GM19372 (cell line): ENCODE data around the gene TENM3.

Source experiments
- ATAC-seq: cut with Tn5 transposase; IDR thresholded peaks from one replicate; pipeline ENCODE4 v1.9.1; 2021; ENCODE audit warnings: mild to moderate bottlenecking, low read depth, moderate library complexity; ENCODE audit not compliant: unreplicated experiment

The TENM3 gene

DNA sequence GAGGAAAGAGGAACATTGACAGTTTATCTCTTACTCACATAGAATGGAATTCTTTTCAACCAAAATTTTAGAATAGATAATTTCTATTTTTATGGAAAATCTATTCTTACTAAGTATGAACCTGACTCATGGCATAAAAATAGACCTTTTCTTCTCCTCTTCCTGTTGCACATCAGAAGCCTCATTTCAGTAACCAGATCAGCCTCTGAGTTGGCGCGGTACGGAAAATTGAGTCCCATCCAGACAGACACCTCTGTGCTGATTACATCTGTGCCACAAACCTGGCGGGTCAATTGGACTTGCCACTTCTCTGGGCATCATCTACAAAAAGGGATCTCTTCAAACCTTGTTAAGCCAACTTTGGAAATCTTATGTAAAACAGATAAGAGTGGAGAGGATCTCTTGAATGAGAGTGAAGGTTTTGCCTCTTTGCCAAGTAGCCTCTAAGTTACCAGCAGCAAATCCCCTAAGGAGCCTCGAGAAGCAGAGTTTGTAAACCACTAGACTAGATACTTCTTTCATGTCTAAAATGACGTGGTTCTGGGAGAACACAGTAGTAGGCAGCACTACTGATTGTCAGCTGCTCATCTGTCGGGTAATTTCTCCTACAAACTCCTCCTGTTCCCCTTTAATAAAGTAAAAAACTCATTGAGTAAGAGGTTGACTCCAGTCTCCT lies 37.4 kb downstream of the TENM3 start:
- no peak for ATAC-seq

DNA sequence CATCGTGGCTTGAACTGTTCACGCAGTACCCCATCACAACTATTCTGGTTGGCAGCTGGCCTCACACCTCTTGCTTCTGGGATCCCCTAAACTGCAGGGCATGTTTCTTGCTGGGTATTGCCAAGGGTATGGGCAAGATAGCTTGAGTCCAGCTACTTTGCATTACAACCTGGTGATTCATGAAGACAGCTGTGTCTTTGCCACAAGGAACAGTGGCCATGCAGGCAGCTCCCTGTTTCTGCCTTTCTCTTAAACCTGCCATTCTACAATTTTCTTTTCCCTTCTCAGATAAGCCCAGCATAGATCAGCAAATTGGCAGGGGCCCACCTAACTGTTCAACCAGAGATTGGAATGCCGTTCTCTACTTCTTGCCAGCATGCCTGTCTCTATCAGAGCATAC lies 42.8 kb downstream of the TENM3 start:
- ATAC-seq: no peak

DNA sequence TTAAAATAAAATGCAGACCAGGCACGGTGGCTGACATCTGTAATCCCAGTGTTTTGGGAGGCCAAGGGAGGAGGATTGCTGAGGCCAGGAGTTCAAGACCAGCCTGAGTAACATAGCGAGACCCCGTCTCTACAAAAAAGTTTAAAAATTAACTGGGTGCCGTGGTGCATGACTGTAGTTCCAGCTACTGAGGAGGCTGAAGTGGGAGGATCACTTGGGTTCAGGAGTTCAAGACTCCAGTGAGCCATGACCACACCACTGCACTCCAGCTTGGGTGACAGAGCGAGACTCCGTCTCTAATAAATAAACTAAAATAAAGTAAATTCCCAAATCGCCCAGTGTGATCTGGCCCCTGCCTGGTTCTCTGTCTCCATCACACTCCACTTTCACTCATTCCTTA lies 43.7 kb downstream of the TENM3 start:
- no peak for ATAC-seq

DNA sequence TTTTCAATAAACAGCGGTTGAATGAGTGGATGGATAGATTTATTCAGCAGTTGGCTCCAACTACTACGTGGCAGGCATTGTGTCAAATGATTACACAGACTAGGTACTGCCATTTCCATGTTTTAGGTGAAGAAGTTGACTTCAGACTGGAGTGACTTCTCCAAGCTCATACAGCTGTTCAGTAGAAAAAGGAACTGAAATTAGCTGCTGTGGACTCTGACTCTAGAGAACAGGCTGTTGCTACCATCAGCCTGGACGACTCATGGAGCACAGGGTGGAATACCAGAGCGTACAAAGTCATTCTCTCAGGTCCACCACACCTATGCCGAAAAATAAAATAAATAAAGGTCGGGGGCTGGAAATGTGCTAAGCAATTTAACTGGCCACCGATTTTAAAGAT lies 45.3 kb downstream of the TENM3 start:
- ATAC-seq: no peak

DNA sequence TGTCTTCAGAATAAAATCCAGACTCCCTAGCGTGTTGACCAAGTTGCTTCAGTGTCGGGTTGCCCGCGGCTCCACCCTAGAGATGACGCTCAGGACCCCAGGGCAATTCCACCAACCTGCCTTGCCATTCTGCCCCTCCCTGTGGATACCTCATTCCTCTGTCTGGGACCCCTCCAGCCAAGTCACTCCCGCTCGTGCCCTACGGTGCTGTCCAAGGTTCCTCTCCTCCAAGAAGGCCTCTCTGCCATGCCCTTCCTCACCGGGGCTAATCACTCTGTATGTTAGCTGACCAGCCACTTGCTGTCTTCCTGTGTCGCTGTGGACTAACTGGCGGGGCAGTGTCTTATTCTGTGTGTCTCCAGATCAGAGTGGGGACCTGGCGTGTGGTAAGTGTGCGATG lies 46.6 kb downstream of the TENM3 start:
- ATAC-seq: no peak

DNA sequence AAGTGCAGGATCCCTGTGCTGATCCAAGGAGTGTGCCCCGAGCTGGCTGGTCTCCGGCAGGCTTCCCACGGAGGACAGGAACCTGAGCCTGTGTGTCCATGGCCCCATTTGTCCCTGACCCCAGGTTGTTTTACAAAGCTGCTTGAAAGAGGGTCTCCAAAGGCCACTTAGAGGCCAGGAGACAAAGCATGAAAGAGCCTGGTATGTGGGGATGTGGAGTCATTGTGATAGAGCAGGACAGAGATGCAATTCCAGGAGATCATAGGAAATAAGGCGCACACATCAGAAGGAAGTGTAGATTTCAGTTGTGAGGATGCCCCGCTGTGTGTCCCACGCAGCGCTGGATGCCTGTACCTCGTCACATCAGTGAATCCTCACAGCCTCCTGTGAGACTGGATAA lies 48.0 kb downstream of the TENM3 start:
- ATAC-seq: no peak

DNA sequence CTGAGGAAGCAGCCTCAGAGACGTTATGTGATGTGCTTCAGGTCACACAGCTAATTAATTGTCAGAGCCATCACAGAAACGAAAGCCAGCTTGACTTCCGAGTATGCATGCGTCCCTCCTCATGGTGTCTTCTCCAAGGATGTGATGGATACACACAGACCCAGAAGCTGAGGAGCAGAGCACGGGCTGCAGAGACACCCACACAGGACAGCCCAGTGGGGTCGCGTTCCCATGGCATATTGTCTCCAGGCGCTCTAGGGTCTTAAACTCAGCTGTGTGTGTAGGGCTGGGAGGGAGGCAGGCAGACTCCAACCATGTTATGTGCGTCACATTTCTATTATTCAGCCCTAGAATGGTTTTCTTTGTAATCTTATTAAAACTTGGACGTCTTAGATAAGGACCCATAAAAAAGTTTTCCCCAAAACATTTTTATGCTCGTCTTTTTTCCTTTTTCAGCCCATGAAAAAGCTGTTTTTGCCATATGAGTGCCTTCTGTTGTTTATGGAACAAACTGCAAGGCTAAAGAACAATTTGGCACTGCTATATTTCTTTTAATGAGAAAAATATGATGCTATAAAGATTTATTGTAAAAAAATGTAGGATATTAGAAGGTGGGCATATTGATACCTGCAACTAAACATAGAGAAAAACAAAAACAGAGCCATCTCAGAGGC lies 48.5 kb downstream of the TENM3 start:
- ATAC-seq: no peak

DNA sequence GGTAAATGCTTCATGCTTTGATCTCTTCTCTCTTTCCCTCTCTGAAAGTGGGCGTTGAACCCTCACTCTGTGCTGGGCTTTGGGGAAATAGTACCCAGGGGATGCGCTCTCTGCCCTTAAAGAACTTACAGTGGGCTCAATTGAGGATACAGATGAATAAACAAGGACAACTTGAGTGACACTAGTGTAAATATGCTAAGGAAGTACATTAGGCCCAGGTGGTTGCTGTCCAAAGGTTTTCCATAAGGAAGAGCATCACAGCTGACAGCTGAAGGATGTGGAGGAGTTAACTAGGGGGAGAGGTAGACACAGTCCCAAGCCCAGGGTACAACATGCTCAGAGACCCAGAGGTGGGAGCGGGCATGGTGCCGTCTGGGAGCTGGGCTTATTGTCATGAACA lies 49.4 kb downstream of the TENM3 start:
- no peak for ATAC-seq

DNA sequence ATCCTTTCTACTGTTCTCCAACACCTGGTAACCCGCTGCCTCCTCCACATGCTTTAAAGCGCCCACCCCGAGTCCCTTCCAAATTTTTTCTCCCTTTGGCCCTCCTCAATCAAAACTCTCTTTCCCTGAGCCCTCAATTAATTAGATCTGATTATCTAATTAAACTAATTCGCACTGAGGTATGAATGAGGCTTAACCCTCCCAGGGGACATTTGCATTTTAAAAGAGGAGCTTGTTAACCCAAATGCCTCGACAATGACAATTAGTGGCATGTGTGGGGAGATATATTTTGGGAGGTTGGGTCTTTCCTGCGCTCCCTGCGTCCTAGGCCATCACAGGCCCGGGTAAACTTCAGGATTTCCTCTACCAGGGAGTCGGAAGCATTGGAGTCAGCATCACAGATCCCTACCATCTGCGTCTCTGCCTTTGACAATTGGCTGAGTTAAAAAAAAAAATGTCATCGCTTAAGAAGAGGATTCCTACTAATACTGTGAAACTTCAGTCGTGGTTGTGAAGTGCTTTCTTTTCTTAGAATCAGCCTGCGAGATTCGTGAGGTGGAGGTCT lies 50.6 kb downstream of the TENM3 start:
- ATAC-seq: no peak

DNA sequence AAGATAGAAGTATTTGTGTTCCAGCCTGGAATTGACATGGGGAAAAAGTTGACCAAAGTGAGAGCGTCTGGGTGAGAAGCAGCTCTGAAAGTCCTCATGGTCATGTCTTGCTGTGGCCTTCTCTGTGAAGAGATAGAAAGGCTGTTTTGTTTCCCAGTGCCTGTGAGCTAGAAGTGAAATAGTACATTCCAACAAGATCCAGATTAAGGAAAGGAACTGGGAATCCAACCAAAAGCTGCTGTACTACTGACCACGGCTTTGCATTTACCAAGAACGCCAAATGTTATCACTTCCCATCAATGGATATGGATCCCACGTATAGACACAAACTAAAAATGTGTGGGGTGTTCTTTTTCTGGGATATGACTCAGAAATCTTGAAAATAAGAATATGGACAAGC lies 51.2 kb downstream of the TENM3 start:
- no peak for ATAC-seq

DNA sequence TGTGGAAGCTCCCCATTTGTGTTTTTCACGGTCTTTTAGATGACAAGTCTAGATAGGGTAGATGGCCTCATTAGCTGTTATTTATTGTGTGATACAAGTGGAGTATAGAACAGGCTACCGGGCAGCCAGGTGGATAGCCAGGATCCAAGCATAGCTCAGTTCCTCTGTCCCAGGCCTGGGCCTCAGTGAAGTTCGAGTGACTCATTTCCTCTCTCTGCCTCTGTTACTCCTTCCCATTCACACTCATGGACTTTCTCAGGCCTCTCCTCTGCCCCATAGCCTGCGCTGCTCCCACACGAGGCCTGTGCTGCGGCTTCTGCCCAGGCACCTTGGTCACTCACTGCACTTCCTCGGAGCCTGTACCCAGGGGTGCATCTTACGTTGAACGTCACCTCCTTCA lies 54.5 kb downstream of the TENM3 start:
- no peak for ATAC-seq

DNA sequence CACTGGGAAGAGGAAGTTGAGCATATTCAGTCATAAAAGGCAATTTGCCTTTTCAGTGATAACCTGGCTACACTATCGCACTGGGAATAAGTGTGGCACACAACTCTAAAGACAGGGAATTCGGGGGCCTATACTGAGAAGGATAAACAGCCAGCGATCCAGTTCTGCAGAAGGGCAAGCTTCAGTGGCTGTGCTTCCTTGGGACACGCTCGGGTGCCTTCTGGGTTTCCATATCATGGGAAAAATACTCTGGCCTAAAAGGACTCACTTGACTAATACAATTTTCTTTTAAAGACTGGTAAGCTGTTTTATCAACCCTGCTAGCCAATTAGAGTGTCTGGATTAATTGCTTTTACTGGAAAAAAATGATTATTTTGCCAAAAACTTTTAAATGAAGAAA lies 58.5 kb downstream of the TENM3 start:
- no peak for ATAC-seq

DNA sequence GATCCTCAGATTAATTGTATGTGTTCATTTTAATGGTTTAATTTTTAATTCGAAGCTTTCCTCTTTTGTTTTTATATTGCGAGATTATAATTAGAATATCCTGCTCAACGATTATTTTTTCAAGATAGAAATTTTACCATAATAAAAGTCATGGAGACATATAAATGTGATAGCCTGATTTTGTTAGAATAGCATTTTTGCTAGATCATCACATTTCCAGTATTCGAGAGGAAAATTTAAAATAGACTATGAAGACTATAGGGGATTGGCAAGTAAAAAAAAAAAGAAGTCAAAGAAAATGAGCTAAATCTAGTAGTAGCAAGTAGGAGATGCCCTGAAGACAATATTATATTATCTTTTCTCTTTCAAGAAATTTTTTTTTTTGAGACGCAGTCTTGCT lies 60.6 kb downstream of the TENM3 start:
- ATAC-seq: no peak

DNA sequence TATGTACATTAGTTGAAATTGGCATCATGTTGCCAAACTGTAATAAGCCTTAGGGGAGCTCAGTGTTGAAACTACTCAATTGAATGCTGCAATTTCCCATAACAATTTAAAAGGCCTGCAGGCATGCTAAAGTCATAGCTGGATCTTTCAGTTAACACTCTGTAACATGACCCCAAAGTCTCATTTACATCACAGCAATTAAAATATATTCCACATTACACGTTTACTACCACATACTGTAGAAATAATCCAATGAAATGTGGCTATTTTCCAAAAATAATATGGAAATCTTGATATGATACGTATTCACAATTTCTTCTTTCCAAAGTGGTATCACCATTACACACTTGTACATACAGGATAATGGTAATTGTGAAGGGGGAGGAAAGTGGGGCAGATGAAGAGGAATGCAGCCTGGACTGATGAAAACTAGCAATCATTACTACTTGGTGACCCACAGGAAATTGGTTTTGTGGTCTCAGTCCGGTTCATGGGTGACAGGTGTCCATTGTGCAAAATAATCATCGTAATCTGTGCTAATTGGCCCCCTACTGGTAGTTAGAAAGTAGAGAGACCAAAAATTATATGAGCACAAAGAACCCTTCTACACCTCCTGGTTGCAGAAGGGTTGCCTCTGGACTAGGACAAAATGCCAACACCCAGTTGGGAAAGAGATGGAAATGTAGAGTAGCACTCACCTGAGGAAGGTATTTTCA lies 63.7 kb downstream of the TENM3 start:
- no peak for ATAC-seq

DNA sequence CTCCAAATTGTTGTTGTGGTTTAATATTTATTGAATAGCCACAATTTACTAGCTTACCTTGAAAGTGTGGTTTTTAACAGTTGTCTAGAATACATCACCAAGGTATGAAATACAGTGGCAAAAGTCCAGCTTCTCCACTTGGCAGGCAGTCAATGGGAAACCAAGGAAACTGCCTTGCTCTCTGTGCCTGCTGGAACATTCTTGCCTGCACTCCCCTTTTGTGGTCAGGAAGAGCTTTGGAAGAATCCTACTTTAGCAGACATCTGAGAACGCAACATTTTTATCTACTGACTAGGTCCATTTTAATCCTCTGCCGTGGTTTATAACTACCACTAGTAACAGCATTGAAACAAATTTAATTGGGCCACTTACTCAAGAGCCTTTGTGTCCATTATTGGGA lies 64.5 kb downstream of the TENM3 start:
- no peak for ATAC-seq

DNA sequence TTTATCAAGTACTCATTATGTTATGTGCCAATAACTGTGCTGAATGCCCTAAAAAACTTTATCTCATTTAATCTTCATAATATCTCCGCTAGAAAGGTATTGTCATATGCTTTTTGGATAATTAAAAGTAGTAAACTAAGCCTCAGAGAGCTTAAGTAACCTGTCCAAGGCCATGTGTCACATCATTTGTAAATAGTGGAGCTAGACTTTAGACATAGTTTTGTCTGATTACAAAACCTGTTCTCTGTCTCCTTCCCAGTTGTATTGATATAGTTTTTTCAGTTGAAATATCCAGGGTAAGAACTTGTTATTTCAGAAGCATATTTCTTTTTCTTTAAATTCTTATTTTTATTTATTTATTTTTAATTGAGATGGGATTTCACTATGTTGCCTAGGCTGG lies 66.7 kb downstream of the TENM3 start:
- ATAC-seq: no peak

DNA sequence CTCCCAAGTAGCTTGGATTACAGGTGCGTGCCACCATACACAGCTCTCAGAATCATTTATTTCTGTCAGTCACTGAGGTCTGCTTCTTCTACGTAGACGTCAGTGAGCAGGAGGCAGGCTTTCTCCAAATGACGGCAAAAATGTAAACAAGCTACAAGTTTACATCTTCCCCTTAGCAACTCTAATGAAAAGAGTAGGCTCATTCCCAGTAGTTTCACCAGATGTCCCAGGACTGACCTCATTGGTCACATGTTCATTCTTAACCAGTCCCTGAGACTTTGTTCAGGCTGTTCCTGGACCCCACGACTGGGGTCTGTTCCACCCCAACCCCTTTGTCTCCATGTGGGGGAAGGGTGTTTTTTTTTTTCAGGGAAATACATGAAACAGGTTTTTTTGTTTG lies 67.1 kb downstream of the TENM3 start:
- no peak for ATAC-seq

DNA sequence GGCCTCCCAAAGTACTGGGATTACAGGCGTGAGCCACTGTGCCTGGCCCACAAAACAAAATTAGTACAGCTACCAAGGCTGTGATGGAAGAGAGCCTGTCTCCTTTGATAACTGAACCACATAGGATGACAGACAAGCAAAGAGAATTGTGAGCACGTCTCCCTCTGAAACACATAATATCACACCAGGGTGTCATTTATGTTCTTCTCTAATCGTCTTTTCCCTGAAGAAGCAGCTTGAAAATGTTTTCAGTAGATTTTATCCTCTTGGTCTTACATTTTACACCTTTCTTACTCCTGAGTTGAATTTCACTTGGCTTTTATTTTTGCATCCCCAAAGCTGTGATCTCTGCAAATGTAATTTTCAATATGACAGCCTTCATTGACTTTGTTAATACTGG lies 67.8 kb downstream of the TENM3 start:
- ATAC-seq: no peak

DNA sequence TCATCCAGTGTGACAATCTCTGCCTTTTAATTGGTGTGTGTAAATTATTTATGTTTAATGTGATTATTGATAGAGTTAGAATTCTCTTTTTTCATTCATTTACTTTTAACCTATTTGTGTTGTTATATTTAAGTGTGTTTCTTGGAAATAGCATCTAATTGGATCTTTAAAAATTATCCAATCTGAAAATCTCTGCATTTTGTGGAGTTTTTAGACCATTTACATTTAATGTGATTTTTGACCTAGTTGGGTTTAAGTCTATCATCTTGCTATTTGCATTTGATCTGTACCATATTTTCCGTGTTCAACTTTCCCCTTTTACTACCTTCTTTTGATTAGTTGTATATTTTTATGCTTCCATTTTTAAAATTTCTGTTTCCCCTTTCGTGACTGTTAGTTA lies 71.3 kb downstream of the TENM3 start:
- ATAC-seq: no peak

DNA sequence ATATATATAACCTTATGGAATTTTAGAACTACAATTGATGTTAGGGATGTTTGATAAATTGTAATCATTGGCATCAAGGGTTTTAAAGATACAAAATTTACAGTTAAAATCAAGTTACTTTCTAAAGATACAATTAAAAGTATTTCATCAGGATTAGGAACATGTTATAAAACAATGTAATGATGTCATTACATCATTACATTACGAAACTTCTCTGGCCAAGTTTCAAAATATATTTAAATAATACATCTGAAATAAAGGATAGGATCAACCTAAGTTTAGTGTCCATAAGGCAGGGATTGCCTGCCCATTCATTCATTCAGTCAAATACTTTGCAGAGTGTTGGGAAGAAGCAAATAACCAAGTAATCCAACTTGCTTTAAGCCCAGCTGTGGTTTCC lies 75.1 kb downstream of the TENM3 start:
- no peak for ATAC-seq

DNA sequence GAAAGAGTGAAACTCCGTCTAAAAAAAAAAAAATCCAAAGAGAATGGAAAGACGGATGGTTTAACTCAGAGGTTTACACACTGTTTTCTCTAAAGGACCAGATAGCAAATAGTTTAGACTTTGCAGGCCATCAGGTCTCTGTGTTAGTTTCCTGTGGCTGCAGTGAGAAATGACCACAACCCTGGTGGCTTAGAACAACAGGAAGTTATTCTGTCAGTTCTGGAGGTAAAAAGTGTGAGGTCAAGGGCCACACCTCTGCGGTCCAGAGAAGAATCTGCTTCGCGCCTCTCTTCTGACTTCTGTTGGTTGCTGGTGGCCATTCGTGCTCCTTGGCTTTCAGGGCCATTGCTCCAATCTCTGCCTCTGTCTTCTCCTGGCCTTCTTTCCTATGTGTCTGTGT lies 76.9 kb downstream of the TENM3 start:
- ATAC-seq: no peak

DNA sequence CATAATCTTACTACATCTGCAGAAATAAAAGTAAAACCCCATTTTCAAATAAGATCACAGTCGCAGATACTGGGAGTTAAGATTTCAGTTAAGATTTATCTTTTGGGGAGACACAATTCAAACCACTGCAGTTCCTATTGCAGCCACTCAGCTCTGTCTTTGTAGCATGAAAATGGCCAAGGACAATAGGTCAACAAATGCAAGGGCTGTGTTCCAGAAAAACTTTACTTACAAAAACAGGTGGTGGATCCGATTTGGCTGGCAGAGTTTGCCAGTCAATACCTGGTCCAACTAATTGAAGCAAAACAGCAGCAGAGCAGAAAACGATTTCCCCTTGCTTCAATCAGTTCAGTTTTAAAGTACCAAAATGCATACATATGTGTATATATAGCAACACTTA lies 77.4 kb downstream of the TENM3 start:
- ATAC-seq: no peak
